A549 (cell line): ENCODE results near the gene G6PC2. TPM values are rescaled to one million over a fixed set of nuclear protein-coding genes. Genes with fewer than 3 reads are reported as not detected.

Source experiments
- ATAC-seq, 2 experiments: fragments of 200-7000 bp in 1 of 2; fragments of >200 bp in 1 of 2; cut with Nextera tagmentation in 1 of 2; cut with Tn5 transposase in 1 of 2; 3 replicates each; pipeline versions ENCODE4 v1.8.0 to v1.9.1; 2018 to 2020; ENCODE audit warnings: mild to moderate bottlenecking in 1 of 2, moderate library complexity in 1 of 2
- CTCF ChIA-PET: fragments of 300-600 bp; sonication (Branson Sonifier 250); formaldehyde crosslinking; extraction: SDS; loops from one replicate; lab custom pipeline; 2021; ENCODE audit warnings: antibody characterized with exemption, inconsistent platforms; lab: Yijun Ruan, JAX
- POLR2A ChIA-PET: fragments of 350-600 bp; formaldehyde crosslinking; extraction: SDS; loops from one replicate; lab custom pipeline; 2021; ENCODE audit warnings: antibody characterized with exemption, inconsistent platforms; lab: Yijun Ruan, JAX
- DNase-seq, 2 experiments: peaks; one replicate each; pipeline versions ENCODE4 v3.0.0 to v3.0.0-alpha.2; 2011 to 2016; ENCODE audit warnings: low read depth in 1 of 2, low spot score in 1 of 2
- FAIRE-seq: peaks from 2 replicates; lab custom pipeline; 2011; peaks lifted over from hg19 to GRCh38; lab: Jason Lieb, UNC
- H3K27ac ChIP-seq, 2 experiments: fragments of >200 bp; sonication (Bioruptor Twin); formaldehyde crosslinking; 3 replicates each; pipeline ENCODE4 v1.5.1; 2016 to 2017
- H3K4me1 ChIP-seq: fragments of >200 bp; sonication (Bioruptor Twin); formaldehyde crosslinking; 3 replicates; pipeline ENCODE4 v1.6.1; 2016
- H3K4me2 ChIP-seq: fragments of >200 bp; sonication (Bioruptor Twin); formaldehyde crosslinking; 3 replicates; pipeline ENCODE4 v1.6.1; 2016
- H3K4me3 ChIP-seq: fragments of >200 bp; sonication (Bioruptor Twin); formaldehyde crosslinking; 3 replicates; pipeline ENCODE4 v1.5.1; 2016
- H3K9me3 ChIP-seq: fragments of >200 bp; sonication (Bioruptor Twin); formaldehyde crosslinking; 3 replicates; pipeline ENCODE4 v1.6.1; 2016
- CBX8 ChIP-seq: fragments of 200-600 bp; sonication (generic); IDR thresholded peaks from 2 replicates; pipeline ENCODE4 v1.6.1; 2016
- EHF ChIP-seq: fragments of 250-450 bp; sonication (Bioruptor Pico); IDR thresholded peaks from 2 replicates; pipeline ENCODE4 v1.5.0; 2020; ENCODE audit warnings: mild to moderate bottlenecking
- EHMT2 ChIP-seq: fragments of 200-600 bp; sonication (generic); IDR thresholded peaks from 2 replicates; pipeline ENCODE4 v1.6.1; 2016; ENCODE audit warnings: antibody characterized with exemption, low read depth, mild to moderate bottlenecking, moderate library complexity
- FOSL2 ChIP-seq, 2 experiments: fragments of 450-650 bp in 1 of 2; fragments of >200 bp in 1 of 2; sonication (Bioruptor Twin) in 1 of 2; formaldehyde crosslinking; IDR thresholded peaks; 2 replicates each; pipeline versions ENCODE4 v1.5.0 to v1.6.1; 2016 to 2020; ENCODE audit warnings: mild to moderate bottlenecking in 1 of 2, moderate library complexity in 1 of 2
- HDAC2 ChIP-seq: fragments of 200-600 bp; sonication (generic); IDR thresholded peaks from 2 replicates; pipeline ENCODE4 v1.6.1; 2016
- HOXA7 ChIP-seq: fragments of 250-450 bp; sonication (Bioruptor Pico); IDR thresholded peaks from 2 replicates; pipeline ENCODE4 v1.5.0; 2020; ENCODE audit warnings: mild to moderate bottlenecking, moderate library complexity
- HOXB13 ChIP-seq: fragments of 250-450 bp; sonication (Bioruptor Pico); IDR thresholded peaks from 2 replicates; pipeline ENCODE4 v1.5.0; 2020; ENCODE audit warnings: low read depth, mild to moderate bottlenecking, moderate library complexity
- KDM5A ChIP-seq: fragments of 200-600 bp; sonication (generic); IDR thresholded peaks from 2 replicates; pipeline ENCODE4 v1.6.1; 2016; ENCODE audit warnings: antibody characterized with exemption, mild to moderate bottlenecking
- NR3C1 ChIP-seq: fragments of >200 bp; sonication (Bioruptor Twin); formaldehyde crosslinking; IDR thresholded peaks from 3 replicates; pipeline ENCODE4 v1.6.1; 2017
- RAD21 ChIP-seq, 2 experiments: fragments of >200 bp in 1 of 2; sonication (Bioruptor Twin) in 1 of 2; formaldehyde crosslinking in 1 of 2; IDR thresholded peaks in 1 of 2; conservative IDR thresholded peaks in 1 of 2; 2 replicates in 1 of 2; 3 replicates in 1 of 2; pipeline ENCODE4 v1.6.1; 2012 to 2018; ENCODE audit warnings: inconsistent platforms in 1 of 2
- RFX5 ChIP-seq: fragments of 450-650 bp; IDR thresholded peaks from 2 replicates; pipeline ENCODE4 v1.7.1; 2014; ENCODE audit warnings: antibody characterized with exemption, mild to moderate bottlenecking, moderate library complexity
- ZC3H11A ChIP-seq: fragments of 450-650 bp; IDR thresholded peaks from 2 replicates; pipeline ENCODE4 v1.6.1; 2014; ENCODE audit warnings: antibody characterized with exemption, mild to moderate bottlenecking
- ZFP36 ChIP-seq: fragments of 450-650 bp; IDR thresholded peaks from 2 replicates; pipeline ENCODE4 v1.6.1; 2014; ENCODE audit warnings: borderline replicate concordance; ENCODE audit not compliant: partially characterized antibody
- ZSCAN20 ChIP-seq: fragments of 250-450 bp; sonication (Bioruptor Pico); IDR thresholded peaks from 2 replicates; pipeline ENCODE4 v1.8.0; 2022; ENCODE audit warnings: mild to moderate bottlenecking, moderate library complexity
- WGBS: methylation state at CpG from one replicate; pipeline ENCODE4 v1.1.6; 2017; ENCODE audit errors: missing lambda C conversion rate; 5-methylcytosine and 5-hydroxymethylcytosine counted together
- polyA plus RNA-seq, 4 experiments: library from polyadenylated mRNA; depleted of rRNA in 3 of 4; stranded (reverse); fragments of >200 nt; fragmentation: RNase III in 1 of 4; extraction: RNeasy Plus Mini Kit Qiagen cat#74134 plus additional on column Dnase treatment in 1 of 4; gene quantifications; 2 replicates in 3 of 4; 3 replicates in 1 of 4; pipeline ENCODE4 v1.2.3, GENCODE V29; 2011 to 2017
- TF ChIP-seq, protein P1 (sequence below): fragments of 200-600 bp; sonication (generic); IDR thresholded peaks from 2 replicates; pipeline ENCODE4 v1.6.1; 2016; ENCODE audit warnings: antibody characterized with exemption, mild to moderate bottlenecking, moderate library complexity
- TF ChIP-seq, protein P2 (sequence below): fragments of >200 bp; sonication (Bioruptor Twin); formaldehyde crosslinking; IDR thresholded peaks from 3 replicates; pipeline ENCODE4 v1.5.1; 2016
- TF ChIP-seq, protein P3 (sequence below): fragments of 150-350 bp; IDR thresholded peaks from 2 replicates; pipeline ENCODE4 v1.6.1; 2014; ENCODE audit warnings: low read depth, mild to moderate bottlenecking, low read length
- TF ChIP-seq, protein P4 (sequence below): IDR thresholded peaks from 2 replicates; pipeline ENCODE4 v1.6.1; 2012

Gene G6PC2
- polyA plus RNA-seq, 2 of the 4 experiments (the other 2 are of a cell fraction) = not detected

DNA sequence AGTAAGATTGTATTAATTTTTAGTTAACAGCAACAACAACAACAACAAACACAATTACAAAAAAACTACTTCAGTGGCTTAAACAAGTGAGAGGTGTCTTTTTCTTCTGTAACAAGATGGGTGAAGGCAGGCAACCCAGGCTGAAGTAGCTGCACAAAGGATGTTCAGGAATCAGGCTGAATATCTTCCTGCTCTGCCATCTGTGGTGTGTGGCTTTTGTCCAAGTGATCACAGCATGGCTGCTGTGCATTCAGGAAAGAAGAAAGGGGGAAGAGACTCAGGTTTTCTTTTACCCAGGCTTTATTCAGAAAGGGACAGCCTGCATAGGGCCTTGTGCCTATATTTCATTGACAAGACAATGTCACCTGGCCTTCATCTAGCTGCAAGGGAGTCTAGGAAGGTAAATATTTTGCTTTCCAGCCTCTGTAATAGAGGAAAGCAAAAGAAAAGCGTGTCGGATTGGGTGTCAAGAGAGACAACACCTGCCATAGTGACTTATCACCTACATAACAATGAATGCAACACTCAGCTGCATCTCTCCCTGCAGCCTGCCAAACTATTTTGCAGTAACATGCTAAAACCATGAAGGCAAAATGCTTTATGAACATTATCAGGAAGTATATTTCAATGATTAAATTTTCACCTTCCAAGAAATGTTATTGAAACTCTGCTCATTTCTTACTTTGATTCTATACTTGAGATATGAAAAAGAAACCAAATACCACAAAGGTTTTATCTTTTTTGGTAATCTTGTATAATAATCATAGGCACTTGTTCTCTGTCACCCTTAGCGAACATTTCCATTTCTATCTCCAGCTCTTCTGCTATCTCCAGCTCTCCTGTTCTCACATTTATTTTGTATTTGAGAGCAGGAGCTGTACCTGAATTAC is 14.6 kb downstream of the G6PC2 start (continued):
- TF ChIP-seq, protein P1, sequence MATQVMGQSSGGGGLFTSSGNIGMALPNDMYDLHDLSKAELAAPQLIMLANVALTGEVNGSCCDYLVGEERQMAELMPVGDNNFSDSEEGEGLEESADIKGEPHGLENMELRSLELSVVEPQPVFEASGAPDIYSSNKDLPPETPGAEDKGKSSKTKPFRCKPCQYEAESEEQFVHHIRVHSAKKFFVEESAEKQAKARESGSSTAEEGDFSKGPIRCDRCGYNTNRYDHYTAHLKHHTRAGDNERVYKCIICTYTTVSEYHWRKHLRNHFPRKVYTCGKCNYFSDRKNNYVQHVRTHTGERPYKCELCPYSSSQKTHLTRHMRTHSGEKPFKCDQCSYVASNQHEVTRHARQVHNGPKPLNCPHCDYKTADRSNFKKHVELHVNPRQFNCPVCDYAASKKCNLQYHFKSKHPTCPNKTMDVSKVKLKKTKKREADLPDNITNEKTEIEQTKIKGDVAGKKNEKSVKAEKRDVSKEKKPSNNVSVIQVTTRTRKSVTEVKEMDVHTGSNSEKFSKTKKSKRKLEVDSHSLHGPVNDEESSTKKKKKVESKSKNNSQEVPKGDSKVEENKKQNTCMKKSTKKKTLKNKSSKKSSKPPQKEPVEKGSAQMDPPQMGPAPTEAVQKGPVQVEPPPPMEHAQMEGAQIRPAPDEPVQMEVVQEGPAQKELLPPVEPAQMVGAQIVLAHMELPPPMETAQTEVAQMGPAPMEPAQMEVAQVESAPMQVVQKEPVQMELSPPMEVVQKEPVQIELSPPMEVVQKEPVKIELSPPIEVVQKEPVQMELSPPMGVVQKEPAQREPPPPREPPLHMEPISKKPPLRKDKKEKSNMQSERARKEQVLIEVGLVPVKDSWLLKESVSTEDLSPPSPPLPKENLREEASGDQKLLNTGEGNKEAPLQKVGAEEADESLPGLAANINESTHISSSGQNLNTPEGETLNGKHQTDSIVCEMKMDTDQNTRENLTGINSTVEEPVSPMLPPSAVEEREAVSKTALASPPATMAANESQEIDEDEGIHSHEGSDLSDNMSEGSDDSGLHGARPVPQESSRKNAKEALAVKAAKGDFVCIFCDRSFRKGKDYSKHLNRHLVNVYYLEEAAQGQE = no peak
- no peak for TF ChIP-seq RAD21 (conservative IDR thresholded peaks at IDR 0.05 in 1 of 2, IDR thresholded peaks at IDR 0.05 in 1 of 2)
- no peak for TF ChIP-seq NR3C1
- no peak for TF ChIP-seq RFX5
- no peak for TF ChIP-seq ZSCAN20 (CRISPR knock-in tag)

DNA sequence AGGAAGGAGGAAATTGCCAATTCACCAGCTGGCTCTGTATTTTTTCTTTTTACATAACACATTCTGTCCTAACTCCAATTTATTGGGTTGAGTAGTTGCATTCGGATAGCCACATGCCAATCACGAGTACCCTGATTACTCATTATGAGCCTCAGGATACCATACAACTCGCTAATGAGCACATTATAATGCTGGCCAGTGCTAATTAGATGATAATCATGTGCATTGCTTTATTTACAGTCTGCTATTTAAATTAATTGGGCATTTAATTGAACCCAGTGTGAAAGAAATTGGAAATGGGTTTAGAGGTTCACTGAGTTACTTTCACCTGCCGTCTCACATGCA is 15.2 kb downstream of the G6PC2 start:
- H3K4me1 ChIP-seq = no peaks in the 10 kb centered on the region
- CTCF ChIA-PET = no interaction called here
- POLR2A ChIA-PET = no interaction called here
- no peak for FAIRE-seq
- H3K4me2 ChIP-seq = no peak overlapping the region
- H3K9me3 ChIP-seq = peaks cover 12% of the 10 kb centered on the region; the same call in 2 of the 3 replicates
- no peak overlapping the region for H3K4me3 ChIP-seq
- no peak overlapping the region for H3K27ac ChIP-seq
- ATAC-seq = no peak
- DNase-seq = no peak
- TF ChIP-seq, protein P2, sequence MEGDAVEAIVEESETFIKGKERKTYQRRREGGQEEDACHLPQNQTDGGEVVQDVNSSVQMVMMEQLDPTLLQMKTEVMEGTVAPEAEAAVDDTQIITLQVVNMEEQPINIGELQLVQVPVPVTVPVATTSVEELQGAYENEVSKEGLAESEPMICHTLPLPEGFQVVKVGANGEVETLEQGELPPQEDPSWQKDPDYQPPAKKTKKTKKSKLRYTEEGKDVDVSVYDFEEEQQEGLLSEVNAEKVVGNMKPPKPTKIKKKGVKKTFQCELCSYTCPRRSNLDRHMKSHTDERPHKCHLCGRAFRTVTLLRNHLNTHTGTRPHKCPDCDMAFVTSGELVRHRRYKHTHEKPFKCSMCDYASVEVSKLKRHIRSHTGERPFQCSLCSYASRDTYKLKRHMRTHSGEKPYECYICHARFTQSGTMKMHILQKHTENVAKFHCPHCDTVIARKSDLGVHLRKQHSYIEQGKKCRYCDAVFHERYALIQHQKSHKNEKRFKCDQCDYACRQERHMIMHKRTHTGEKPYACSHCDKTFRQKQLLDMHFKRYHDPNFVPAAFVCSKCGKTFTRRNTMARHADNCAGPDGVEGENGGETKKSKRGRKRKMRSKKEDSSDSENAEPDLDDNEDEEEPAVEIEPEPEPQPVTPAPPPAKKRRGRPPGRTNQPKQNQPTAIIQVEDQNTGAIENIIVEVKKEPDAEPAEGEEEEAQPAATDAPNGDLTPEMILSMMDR = no peak
- TF ChIP-seq EHF (CRISPR knock-in tag) (no peak), KDM5A (no peak), FOSL2 (IDR thresholded peaks at IDR 0.05) (no peak), FOSL2 (CRISPR knock-in tag; IDR thresholded peaks at IDR 0.05) (no peak), RFX5 (no peak), EHMT2 (no peak), HOXA7 (CRISPR knock-in tag) (no peak), HDAC2 (no peak), ZFP36 (no peak), CBX8 (no peak), ZC3H11A (no peak), HOXB13 (no peak)
- TF ChIP-seq, protein P3, sequence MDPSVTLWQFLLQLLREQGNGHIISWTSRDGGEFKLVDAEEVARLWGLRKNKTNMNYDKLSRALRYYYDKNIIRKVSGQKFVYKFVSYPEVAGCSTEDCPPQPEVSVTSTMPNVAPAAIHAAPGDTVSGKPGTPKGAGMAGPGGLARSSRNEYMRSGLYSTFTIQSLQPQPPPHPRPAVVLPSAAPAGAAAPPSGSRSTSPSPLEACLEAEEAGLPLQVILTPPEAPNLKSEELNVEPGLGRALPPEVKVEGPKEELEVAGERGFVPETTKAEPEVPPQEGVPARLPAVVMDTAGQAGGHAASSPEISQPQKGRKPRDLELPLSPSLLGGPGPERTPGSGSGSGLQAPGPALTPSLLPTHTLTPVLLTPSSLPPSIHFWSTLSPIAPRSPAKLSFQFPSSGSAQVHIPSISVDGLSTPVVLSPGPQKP = no peak
- TF ChIP-seq, protein P4, sequence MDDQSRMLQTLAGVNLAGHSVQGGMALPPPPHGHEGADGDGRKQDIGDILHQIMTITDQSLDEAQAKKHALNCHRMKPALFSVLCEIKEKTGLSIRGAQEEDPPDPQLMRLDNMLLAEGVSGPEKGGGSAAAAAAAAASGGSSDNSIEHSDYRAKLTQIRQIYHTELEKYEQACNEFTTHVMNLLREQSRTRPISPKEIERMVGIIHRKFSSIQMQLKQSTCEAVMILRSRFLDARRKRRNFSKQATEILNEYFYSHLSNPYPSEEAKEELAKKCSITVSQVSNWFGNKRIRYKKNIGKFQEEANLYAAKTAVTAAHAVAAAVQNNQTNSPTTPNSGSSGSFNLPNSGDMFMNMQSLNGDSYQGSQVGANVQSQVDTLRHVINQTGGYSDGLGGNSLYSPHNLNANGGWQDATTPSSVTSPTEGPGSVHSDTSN = no peak
- 38% methylated on average over 4 of the region's 4 CpGs for whole genome bisulfite sequencing
